Endothelial cell of umbilical vein (primary cell): Measurements from ENCODE around the gene TCF7L2. TPM values are rescaled to one million over a fixed set of nuclear protein-coding genes. Genes with fewer than 3 reads are reported as not detected.

ENCODE experiments used
- BruUV-seq: library from RNA; stranded (reverse); fragments of 400-500 nt; replicated peaks from 2 replicates; lab custom pipeline; 2021; lab: Mats Ljungman, UMichigan
- CTCF ChIA-PET: fragments of 300-600, 350-600 bp; sonication (Branson Sonifier 250); formaldehyde crosslinking; loops from one replicate; lab custom pipeline; 2021; ENCODE audit warnings: antibody characterized with exemption, inconsistent platforms; lab: Charles Lee
- POLR2A ChIA-PET: fragments of 300-600, 350-600 bp; sonication (Branson Sonifier 250); formaldehyde crosslinking; loops from one replicate; lab custom pipeline; 2021; ENCODE audit warnings: antibody characterized with exemption, inconsistent platforms; lab: Charles Lee
- DNase-seq: peaks from one replicate; pipeline ENCODE4 v3.0.0-alpha.2; 2011; ENCODE audit warnings: low read depth, low spot score
- FAIRE-seq: peaks from 2 replicates; lab custom pipeline; 2011; peaks lifted over from hg19 to GRCh38; lab: Jason Lieb, UNC
- H2AFZ ChIP-seq: 2 replicates; pipeline ENCODE4 v1.6.0; 2012; ENCODE audit warnings: low read depth, low read length, control low read depth, inconsistent platforms
- H3K27ac ChIP-seq: 2 replicates; pipeline ENCODE4 v1.5.1; 2011; ENCODE audit warnings: low read depth, mild to moderate bottlenecking, control low read depth, low read length, moderate library complexity; ENCODE audit not compliant: insufficient read depth
- H3K27me3 ChIP-seq, 2 experiments: 2 replicates each; pipeline versions ENCODE4 v1.6.0 to v1.6.1; 2011; ENCODE audit warnings: low read length in 2 of 2, mixed read lengths in 1 of 2; ENCODE audit not compliant: control insufficient read depth in 2 of 2, insufficient read depth in 2 of 2
- H3K36me3 ChIP-seq, 2 experiments: 2 replicates in 1 of 2; 3 replicates in 1 of 2; pipeline ENCODE4 v1.5.1; 2011; ENCODE audit warnings: low read length in 2 of 2, mild to moderate bottlenecking in 1 of 2, moderate library complexity in 1 of 2; ENCODE audit not compliant: control insufficient read depth in 2 of 2, insufficient read depth in 2 of 2; ENCODE audit errors: extremely low read depth in 1 of 2
- H3K4me1 ChIP-seq: 3 replicates; pipeline ENCODE4 v1.5.1; 2011; ENCODE audit warnings: mild to moderate bottlenecking, low read length; ENCODE audit not compliant: control insufficient read depth, insufficient read depth; ENCODE audit errors: extremely low read depth
- H3K4me2 ChIP-seq: 2 replicates; pipeline ENCODE4 v1.6.1; 2011; ENCODE audit warnings: low read length, control low read depth, mixed read lengths; ENCODE audit not compliant: insufficient read depth
- H3K4me3 ChIP-seq, 3 experiments: fragments of 200-600 bp in 1 of 3; sonication (generic), shearing (Covaris generic) in 1 of 3; replicated peaks in 1 of 3; 2 replicates each; pipeline ENCODE4 v1.5.1; 2011 to 2016; ENCODE audit warnings: control low read depth in 3 of 3, low read length in 3 of 3, mild to moderate bottlenecking in 2 of 3, inconsistent platforms in 1 of 3, low read depth in 1 of 3, moderate library complexity in 1 of 3; ENCODE audit not compliant: insufficient read depth in 1 of 3
- H3K79me2 ChIP-seq: 2 replicates; pipeline ENCODE4 v1.6.0; 2012; ENCODE audit warnings: low read length, inconsistent platforms; ENCODE audit not compliant: control insufficient read depth, insufficient read depth
- H3K9ac ChIP-seq: replicated peaks from 2 replicates; pipeline ENCODE3; 2011; ENCODE audit warnings: low read length, control low read depth; ENCODE audit not compliant: insufficient read depth; ENCODE audit errors: extremely low read depth
- H3K9me1 ChIP-seq: replicated peaks from 3 replicates; pipeline ENCODE4 v1.6.0; 2011; ENCODE audit warnings: mild to moderate bottlenecking, low read length; ENCODE audit not compliant: control insufficient read depth, insufficient read depth; ENCODE audit errors: extremely low read depth
- H3K9me3 ChIP-seq: replicated peaks from 2 replicates; pipeline ENCODE4 v1.5.1; 2012; ENCODE audit warnings: low read length, inconsistent platforms; ENCODE audit not compliant: control insufficient read depth, insufficient read depth
- H4K20me1 ChIP-seq: replicated peaks from 2 replicates; pipeline ENCODE3; 2011; ENCODE audit warnings: mild to moderate bottlenecking, low read length; ENCODE audit not compliant: control insufficient read depth, insufficient read depth; ENCODE audit errors: extremely low read depth
- CTCF ChIP-seq, 2 donors: IDR thresholded peaks; 1 replicate in 1 of 2; 2 replicates in 1 of 2; pipeline ENCODE4 v1.5.1; 2011; ENCODE audit warnings: low read length in 2 of 2, mild to moderate bottlenecking in 2 of 2, moderate library complexity in 2 of 2, control low read depth in 1 of 2, inconsistent platforms in 1 of 2, low read depth in 1 of 2; ENCODE audit not compliant: insufficient read depth in 1 of 2; ENCODE audit errors: extremely low read depth in 1 of 2
- EZH2 ChIP-seq: IDR thresholded peaks from 2 replicates; pipeline ENCODE4 v1.6.1; 2012; ENCODE audit warnings: borderline replicate concordance, low read depth, mild to moderate bottlenecking, moderate library complexity, low read length, inconsistent platforms; ENCODE audit not compliant: severe bottlenecking
- FOS ChIP-seq: IDR thresholded peaks from 2 replicates; pipeline ENCODE4 v1.6.1; 2011; ENCODE audit warnings: mild to moderate bottlenecking, low read length, moderate library complexity, borderline replicate concordance; ENCODE audit not compliant: insufficient read depth
- GATA2 ChIP-seq: IDR thresholded peaks from 2 replicates; pipeline ENCODE4 v1.7.0; 2011; ENCODE audit warnings: low read depth, mild to moderate bottlenecking, moderate library complexity, mixed read lengths, low read length; ENCODE audit not compliant: insufficient read length, insufficient read depth
- JUN ChIP-seq: IDR thresholded peaks from 2 replicates; pipeline ENCODE4 v1.6.1; 2011; ENCODE audit warnings: borderline replicate concordance, low read depth; ENCODE audit not compliant: insufficient read length, insufficient read depth
- MAX ChIP-seq: IDR thresholded peaks from 2 replicates; pipeline ENCODE4 v1.6.1; 2011; ENCODE audit not compliant: insufficient read depth, insufficient read length
- MYC ChIP-seq: IDR thresholded peaks from one replicate; pipeline ENCODE4 v1.6.1; 2011; ENCODE audit warnings: mild to moderate bottlenecking, low read depth, low read length
- POLR2A ChIP-seq: IDR thresholded peaks from 2 replicates; pipeline ENCODE4 v1.6.1; 2012; ENCODE audit warnings: low read depth, mild to moderate bottlenecking, control low read depth, low read length
- POLR2AphosphoS5 ChIP-seq: IDR thresholded peaks from 2 replicates; pipeline ENCODE4 v1.6.1; 2012; ENCODE audit warnings: low read depth, mild to moderate bottlenecking, control low read depth, low read length, moderate library complexity; ENCODE audit not compliant: insufficient read depth
- dilution Hi-C: fragments of 300-500 bp; cut with MboI; formaldehyde crosslinking; loops from one replicate; pipeline ENCODE4 v1.15.0; 2019; ENCODE audit warnings: low sequenced_read_pairs; ENCODE audit not compliant: extremely low pct_ligation_motif_present
- intact Hi-C: fragments of 100-400 bp; cut with micrococcal nuclease; formaldehyde crosslinking; loops from one replicate; pipeline ENCODE4 v1.10.0; 2022
- polyA plus RNA-seq, 4 experiments: library from polyadenylated mRNA; depleted of rRNA in 3 of 4; stranded (reverse) in 3 of 4; unstranded in 1 of 4; fragments of >200 nt; gene quantifications; 2 replicates each; pipeline versions ENCODE4 v1.2.1 to v1.2.3, GENCODE V29; 2011 to 2012; ENCODE audit warnings: missing spikeins in 1 of 4
- total RNA-seq: library from RNA; stranded (reverse); gene quantifications from 2 replicates; pipeline ENCODE4 v1.2.3, GENCODE V29; 2021

TCF7L2 gene
- total and polyA plus RNA-seq, 2 donors (not counting 3 experiments of a cell fraction or from before 2014, with no cell fraction given): 9.9 to 21.8 TPM

GRCh38 chr10:113017376-113017775, 67.3 kb downstream of the TCF7L2 start:
- Histone ChIP-seq H3K4me1 (peaks cover 18% of the 10 kb centered on the region), H4K20me1 (no peaks in the 10 kb centered on the region), H3K27ac (no peak overlapping the region), H3K9me3 (no peaks in the 10 kb centered on the region), H3K36me3 (no peaks in the 10 kb centered on the region), H3K27me3 (no peaks in the 10 kb centered on the region), H3K9ac (no peak overlapping the region), H3K9me1 (no peaks in the 10 kb centered on the region), H3K4me2 (no peak overlapping the region), H3K79me2 (peaks cover 4% of the 10 kb centered on the region), H2AFZ (no peak overlapping the region), H3K4me3 (no peak overlapping the region)
- no peak for TF ChIP-seq GATA2
- no peak for TF ChIP-seq POLR2AphosphoS5
- TF ChIP-seq JUN: no peak
- intact Hi-C loops: no loop called here
- CTCF ChIA-PET: no interaction called here
- no peak for DNase-seq
- no TSS peak for BruUV-seq
- POLR2A ChIA-PET: no interaction called here
- dilution Hi-C loops: no loop called here
- no peak for FAIRE-seq

GRCh38 chr10:113018034-113018433, 68.0 kb downstream of the TCF7L2 start:
- H4K20me1 ChIP-seq: no peaks in the 10 kb centered on the region
- CTCF ChIA-PET: no interaction called here
- dilution Hi-C loops: no loop called here
- DNase-seq (no peak), FAIRE-seq (no peak)
- TF ChIP-seq FOS (no peak), MAX (no peak), GATA2 (no peak), POLR2AphosphoS5 (no peak), MYC (no peak), EZH2 (no peak), JUN (no peak), POLR2A (no peak), CTCF (IDR thresholded peaks at IDR 0.05; ENCODE audit: extremely low read depth in 1 of 2, insufficient read depth in 1 of 2, low read depth in 1 of 2, low read length in 2 of 2) (no peak)
- H3K79me2 ChIP-seq: peaks cover 4% of the 10 kb centered on the region
- no peak overlapping the region for H3K27ac ChIP-seq
- POLR2A ChIA-PET: no interaction called here
- no peaks in the 10 kb centered on the region for H3K9me3 ChIP-seq
- H3K9me1 ChIP-seq: no peaks in the 10 kb centered on the region
- no peaks in the 10 kb centered on the region for H3K36me3 ChIP-seq
- no peak overlapping the region for H2AFZ ChIP-seq
- no peak overlapping the region for H3K4me2 ChIP-seq
- H3K4me3 ChIP-seq: no peak overlapping the region
- no peak overlapping the region for H3K9ac ChIP-seq
- no TSS peak for BruUV-seq
- peaks cover 18% of the 10 kb centered on the region for H3K4me1 ChIP-seq
- no peaks in the 10 kb centered on the region for H3K27me3 ChIP-seq
- intact Hi-C loops: no loop called here
